Kidney (tissue), 14 donors: ENCODE data around the gene KCNQ1OT1. TPM values are rescaled to one million over a fixed set of nuclear protein-coding genes. Genes with fewer than 3 reads are reported as not detected.

Experiments
- DNase-seq, 5 donors: peaks; one replicate each; pipeline ENCODE4 v3.0.0-alpha.2; 2013 to 2020
- FAIRE-seq: peaks from 2 replicates; lab custom pipeline; 2012; peaks lifted over from hg19 to GRCh38; lab: Jason Lieb, UNC
- H3K27ac ChIP-seq, 2 donors: one replicate each; pipeline ENCODE4 v1.7.0; 2013; ENCODE audit warnings: low read depth in 2 of 2, low read length in 2 of 2, inconsistent platforms in 1 of 2
- H3K27me3 ChIP-seq: one replicate; pipeline ENCODE4 v1.7.1; 2013; ENCODE audit warnings: low read length, inconsistent platforms; ENCODE audit not compliant: control insufficient read depth, insufficient read depth
- H3K36me3 ChIP-seq, 3 donors: one replicate each; pipeline versions ENCODE4 v1.7.0 to v1.7.1; 2013; ENCODE audit warnings: low read length in 3 of 3, control low read depth in 1 of 3, inconsistent platforms in 1 of 3; ENCODE audit not compliant: insufficient read depth in 3 of 3, control insufficient read depth in 2 of 3
- H3K4me1 ChIP-seq, 3 donors: one replicate each; pipeline versions ENCODE4 v1.7.0 to v1.7.1; 2013; ENCODE audit warnings: low read length in 3 of 3, inconsistent platforms in 1 of 3, low read depth in 1 of 3; ENCODE audit not compliant: control insufficient read depth in 2 of 3, insufficient read depth in 2 of 3
- H3K4me3 ChIP-seq, 3 donors: one replicate each; pipeline versions ENCODE4 v1.7.0 to v1.8.1; 2013; ENCODE audit warnings: low read length in 3 of 3, control low read depth in 1 of 3, inconsistent platforms in 1 of 3
- H3K9ac ChIP-seq, 3 donors: one replicate each; pipeline versions ENCODE4 v1.7.0 to v1.7.1; 2013; ENCODE audit warnings: low read length in 3 of 3, control low read depth in 1 of 3, inconsistent platforms in 1 of 3
- H3K9me3 ChIP-seq, 3 donors: one replicate each; pipeline versions ENCODE4 v1.7.0 to v1.7.1; 2013; ENCODE audit warnings: low read length in 3 of 3, control low read depth in 1 of 3, inconsistent platforms in 1 of 3; ENCODE audit not compliant: control insufficient read depth in 2 of 3, insufficient read depth in 1 of 3
- CTCF ChIP-seq: IDR thresholded peaks from 3 replicates; pipeline ENCODE4 v1.5.1; 2012; ENCODE audit warnings: mild to moderate bottlenecking, moderate library complexity, borderline replicate concordance; ENCODE audit not compliant: insufficient read depth; ENCODE audit errors: extremely low read depth
- intact Hi-C: fragments of 100-400 bp; cut with DNase I; formaldehyde crosslinking; loops from one replicate; pipeline ENCODE4 v1.11.1; 2022
- polyA plus RNA-seq: library from polyadenylated mRNA; stranded (reverse); fragments of 350-450 nt; fragmentation: Illumina TruSeq; extraction: RNeasy Lipid Tissue Mini Kit (QIAGEN cat#74804); gene quantifications from one replicate; pipeline ENCODE4 v1.2.3, GENCODE V29; 2014; ENCODE audit warnings: low read depth, low replicate concordance; ENCODE audit not compliant: insufficient read depth
- total RNA-seq: library from RNA; stranded (reverse); fragmentation: NEBNext Ultra II Directional; extraction: Animal tissue kit (Norgen Biotek cat#: 25700); gene quantifications from one replicate; pipeline ENCODE4 v1.2.1, GENCODE V29; 2021
- donor health status: control.
- donor health status: control.
- donor health status: control.
- donor health status: control.
- donor health status: control.
- donor health status: DM: yes; HTN: yes; CAD: no.
- donor health status: Normal renal cell carcinoma (clear cell type).

KCNQ1OT1 gene
- total and polyA plus RNA-seq, 2 donors from 2014 or later = 0.22 to 4.4 TPM

- DNase-seq (peak in 1 of 5 donors; percentile 60), FAIRE-seq (no peak)
- Histone ChIP-seq H3K27me3 (no peaks in the 10 kb centered on the region), H3K27ac (no peak overlapping the region), H3K9me3 (no peaks in the 10 kb centered on the region), H3K9ac (no peak overlapping the region), H3K36me3 (no peaks in the 10 kb centered on the region), H3K4me1 (peaks cover 0 to 7% (median 0%) of the 10 kb centered on the region in 3 donors), H3K4me3 (no peak overlapping the region)
- TF ChIP-seq CTCF = no peak
- intact Hi-C loops = no loop called here
These were observed 36.9 kb upstream of the KCNQ1OT1 start for GRCh38 chr11:2736577-2737225.

DNA sequence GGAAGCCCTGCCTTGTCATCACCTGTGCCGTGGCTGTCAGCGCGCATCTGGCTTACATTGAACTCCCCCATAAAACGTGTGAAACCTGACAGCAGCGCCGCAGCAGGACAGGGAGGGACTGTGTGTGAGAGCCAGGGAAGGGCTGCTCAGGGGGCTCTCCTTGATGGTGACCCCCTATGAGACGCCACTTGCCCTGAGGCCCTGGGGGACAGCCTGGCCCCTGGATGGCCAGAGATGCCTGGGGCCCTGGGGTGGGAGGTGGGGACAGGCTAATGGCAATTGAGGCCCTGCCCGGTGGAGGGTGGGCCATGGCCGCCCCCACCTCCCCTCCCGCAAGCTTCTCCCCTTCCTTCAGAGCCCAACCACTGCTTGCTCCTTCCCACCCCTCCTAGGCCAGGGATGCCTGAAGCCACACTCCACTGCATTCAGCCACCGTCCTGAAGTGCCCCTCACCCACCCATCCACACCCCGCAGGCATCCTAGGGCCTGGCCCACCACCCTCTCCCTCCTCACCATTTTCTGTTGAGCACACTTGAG lies 35.3 kb upstream of the KCNQ1OT1 start:
- Histone ChIP-seq H3K4me1 (peaks cover 0 to 12% (median 8%) of the 10 kb centered on the region in 3 donors), H3K9me3 (no peaks in the 10 kb centered on the region), H3K9ac (no peak overlapping the region), H3K27ac (no peak overlapping the region), H3K36me3 (no peaks in the 10 kb centered on the region), H3K27me3 (no peaks in the 10 kb centered on the region), H3K4me3 (no peak overlapping the region)
- intact Hi-C loops = no loop called here
- TF ChIP-seq CTCF = no peak
- DNase-seq = peak in 2 of 5 donors; percentile 47 to 52
- no peak for FAIRE-seq

DNA sequence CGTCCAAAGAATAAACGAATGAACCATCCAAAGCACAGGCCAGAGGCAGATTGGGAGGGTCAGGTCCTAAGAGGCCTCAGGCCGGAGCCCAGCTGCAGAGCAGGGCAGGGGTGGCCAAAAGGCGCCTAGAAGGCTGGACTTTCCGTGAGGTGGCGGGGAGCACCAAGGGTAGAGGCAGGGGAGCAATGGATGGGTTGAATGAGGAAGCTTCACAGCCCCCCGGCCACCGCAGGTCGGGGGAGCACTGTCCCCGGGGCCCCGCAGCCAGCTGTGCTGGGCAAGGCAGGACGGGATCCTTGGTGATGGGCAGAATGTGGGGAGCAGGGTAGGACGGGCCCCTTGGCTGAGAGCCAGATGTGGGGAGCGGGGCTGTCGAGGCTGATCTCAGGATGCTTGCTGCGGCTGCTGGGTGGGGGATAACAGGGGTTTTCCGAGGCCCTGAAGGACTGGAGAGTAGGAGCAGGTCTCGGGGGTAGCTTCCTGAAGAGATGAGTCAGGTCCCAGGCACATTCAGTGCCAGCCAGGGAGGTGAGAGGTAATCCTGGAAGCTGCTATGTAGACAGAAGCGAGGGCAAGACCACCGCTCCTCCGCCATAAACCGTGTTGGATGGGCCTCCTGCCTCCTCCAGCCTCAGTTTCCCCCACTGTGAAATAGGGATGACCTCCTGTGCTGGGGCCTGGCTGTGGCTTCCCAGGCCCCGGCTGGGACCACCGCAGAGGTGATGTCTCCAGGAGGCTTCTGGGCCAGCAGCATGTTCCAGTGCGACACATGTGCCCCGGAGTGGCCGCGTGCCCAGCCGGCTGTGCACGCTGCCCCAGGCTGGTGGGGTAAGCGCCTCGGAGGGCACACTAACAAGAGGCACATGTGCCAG lies 34.6 kb upstream of the KCNQ1OT1 start:
- Histone ChIP-seq H3K9me3 (no peaks in the 10 kb centered on the region), H3K36me3 (no peaks in the 10 kb centered on the region), H3K4me3 (no peak overlapping the region), H3K4me1 (peaks cover 0 to 19% (median 11%) of the 10 kb centered on the region in 3 donors), H3K9ac (no peak overlapping the region), H3K27ac (no peak overlapping the region), H3K27me3 (no peaks in the 10 kb centered on the region)
- DNase-seq (peak in 1 of 5 donors; percentile 61), FAIRE-seq (no peak)
- TF ChIP-seq CTCF = no peak
- intact Hi-C loops = no loop called here
